IgD-negative memory B cell (primary cell): ENCODE results near the gene ATAD2B. TPM values are rescaled to one million over a fixed set of nuclear protein-coding genes. Genes with fewer than 3 reads are reported as not detected.
"Not testable (repeated sequence)": the region's sequence is repeated elsewhere in the genome, so short reads cannot be mapped to it uniquely, and the experiment has no call there.

Source experiments
- H3K27ac Mint-ChIP-seq, 3 donors: one replicate each; pipeline ENCODE4 v1.8.0; 2020 to 2022; ENCODE audit warnings: mild to moderate bottlenecking in 3 of 3, mixed read lengths in 3 of 3, moderate library complexity in 1 of 3
- H3K27me3 Mint-ChIP-seq: one replicate; pipeline ENCODE4 v1.8.0; 2021; ENCODE audit warnings: mixed read lengths
- H3K36me3 Mint-ChIP-seq: one replicate; pipeline ENCODE4 v1.8.0; 2020; ENCODE audit warnings: mild to moderate bottlenecking, mixed read lengths
- H3K4me1 Mint-ChIP-seq, 3 donors: one replicate each; pipeline ENCODE4 v1.8.0; 2020 to 2022; ENCODE audit warnings: mixed read lengths in 3 of 3, mild to moderate bottlenecking in 1 of 3
- H3K4me3 Mint-ChIP-seq, 4 donors: one replicate each; pipeline ENCODE4 v1.8.0; 2020 to 2022; ENCODE audit warnings: mild to moderate bottlenecking in 4 of 4, mixed read lengths in 4 of 4, moderate library complexity in 3 of 4
- H3K9me3 Mint-ChIP-seq, 3 donors: one replicate each; pipeline ENCODE4 v1.8.0; 2020 to 2021; ENCODE audit warnings: mixed read lengths in 3 of 3, mild to moderate bottlenecking in 1 of 3
- polyA plus RNA-seq: library from polyadenylated mRNA; unstranded; fragments of 300-500 nt; fragmentation: Illumina TruSeq; gene quantifications from one replicate; pipeline ENCODE4 v1.2.3, GENCODE V29; 2021

ATAD2B gene
- polyA plus RNA-seq, 1 donor from 2014 or later, result 12.4 TPM

GRCh38 chr2:23734416-23734815 is 192.5 kb downstream of the ATAD2B start:
- Mint-ChIP-seq H3K36me3 (peaks cover 21% of the 10 kb centered on the region), H3K9me3 (peaks cover 0 to 6% (median 0%) of the 10 kb centered on the region in 3 donors), H3K27ac (no peak overlapping the region), H3K27me3 (no peaks in the 10 kb centered on the region), H3K4me1 (no peaks in the 10 kb centered on the region), H3K4me3 (no peak overlapping the region)

GRCh38 chr2:23723029-23723428 is 203.9 kb downstream of the ATAD2B start:
- not testable (repeated sequence) for H3K27ac Mint-ChIP-seq, H3K27me3 Mint-ChIP-seq, H3K4me1 Mint-ChIP-seq
- H3K4me3 Mint-ChIP-seq, result peak overlapping the region in 1 of 4 donors; percentile 29
- H3K36me3 Mint-ChIP-seq, result peaks cover 33% of the 10 kb centered on the region
- H3K9me3 Mint-ChIP-seq, result peaks cover 4 to 25% (median 13%) of the 10 kb centered on the region in 3 donors

DNA sequence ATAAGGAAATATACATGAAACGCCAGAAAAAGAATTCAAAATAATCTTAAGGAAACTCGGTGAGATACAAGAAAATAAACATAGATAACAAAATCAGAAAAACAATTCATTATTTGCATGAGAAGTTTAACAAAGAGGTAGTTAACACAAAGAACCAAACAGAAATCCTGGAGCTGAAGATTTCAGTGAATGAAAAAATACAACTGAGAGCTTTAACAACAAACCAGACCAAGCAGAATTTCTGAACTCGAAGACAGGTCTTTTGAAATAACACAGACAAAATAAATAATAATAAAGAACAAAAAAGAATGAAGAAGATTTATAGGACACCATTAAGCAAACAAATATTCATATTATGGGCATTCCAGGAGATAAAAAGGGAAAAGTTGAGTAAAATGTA is 204.7 kb downstream of the ATAD2B start:
- Mint-ChIP-seq H3K27me3 (no peaks in the 10 kb centered on the region), H3K4me1 (peaks cover 0 to 10% (median 4%) of the 10 kb centered on the region in 3 donors), H3K4me3 (no peak overlapping the region), H3K36me3 (peaks cover 34% of the 10 kb centered on the region), H3K9me3 (peaks cover 4 to 25% (median 13%) of the 10 kb centered on the region in 3 donors), H3K27ac (no peak overlapping the region)

GRCh38 chr2:23721454-23721826 is 205.5 kb downstream of the ATAD2B start:
- H3K36me3 Mint-ChIP-seq, result peaks cover 34% of the 10 kb centered on the region
- no peak overlapping the region for H3K27ac Mint-ChIP-seq
- H3K27me3 Mint-ChIP-seq, result no peaks in the 10 kb centered on the region
- peaks cover 3 to 13% (median 8%) of the 10 kb centered on the region in 3 donors for H3K4me1 Mint-ChIP-seq
- H3K4me3 Mint-ChIP-seq, result no peak overlapping the region
- H3K9me3 Mint-ChIP-seq, result peaks cover 4 to 25% (median 13%) of the 10 kb centered on the region in 3 donors

DNA sequence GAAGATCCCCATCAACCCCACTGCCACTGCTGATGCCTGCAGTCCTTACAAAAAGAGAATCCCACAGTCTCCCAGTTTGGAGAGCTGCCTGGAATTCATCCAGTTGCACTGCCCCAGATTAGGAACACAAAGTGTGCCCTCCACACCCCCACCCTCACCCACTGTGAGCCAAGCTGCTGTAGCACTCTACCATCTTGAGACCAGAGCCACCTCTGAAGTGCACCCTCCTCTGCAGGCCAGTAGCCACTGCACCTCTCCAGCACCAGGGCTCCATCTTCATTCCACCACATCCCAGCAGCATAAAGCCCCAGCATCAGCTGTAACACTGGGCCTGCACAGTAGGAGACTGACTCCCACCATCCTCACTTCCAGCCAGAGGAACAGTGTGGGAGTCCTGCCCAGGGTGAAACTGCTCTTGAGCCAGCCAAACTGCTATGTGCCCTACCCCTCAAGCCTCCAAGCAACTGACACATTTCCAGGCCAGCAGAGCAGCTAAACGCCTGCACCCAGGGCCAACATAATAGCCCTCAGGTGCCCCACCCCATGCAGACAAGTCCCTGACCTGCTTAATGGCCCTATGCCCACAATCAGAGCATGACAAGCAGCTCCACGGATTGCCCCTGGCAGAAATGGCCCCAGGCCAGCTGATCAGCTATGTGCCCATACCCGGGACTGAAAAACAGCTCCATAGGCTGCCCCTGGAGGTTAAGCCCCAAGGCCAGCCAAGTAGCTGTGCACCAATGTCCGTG is 206.0 kb downstream of the ATAD2B start:
- H3K9me3 Mint-ChIP-seq, result peaks cover 4 to 24% (median 13%) of the 10 kb centered on the region in 3 donors
- peak overlapping the region in 1 of 4 donors; percentile 69 for H3K4me3 Mint-ChIP-seq
- H3K36me3 Mint-ChIP-seq, result peaks cover 35% of the 10 kb centered on the region
- H3K27ac Mint-ChIP-seq, result no peak overlapping the region
- H3K4me1 Mint-ChIP-seq, result peaks cover 5 to 13% (median 8%) of the 10 kb centered on the region in 3 donors
- no peaks in the 10 kb centered on the region for H3K27me3 Mint-ChIP-seq

DNA sequence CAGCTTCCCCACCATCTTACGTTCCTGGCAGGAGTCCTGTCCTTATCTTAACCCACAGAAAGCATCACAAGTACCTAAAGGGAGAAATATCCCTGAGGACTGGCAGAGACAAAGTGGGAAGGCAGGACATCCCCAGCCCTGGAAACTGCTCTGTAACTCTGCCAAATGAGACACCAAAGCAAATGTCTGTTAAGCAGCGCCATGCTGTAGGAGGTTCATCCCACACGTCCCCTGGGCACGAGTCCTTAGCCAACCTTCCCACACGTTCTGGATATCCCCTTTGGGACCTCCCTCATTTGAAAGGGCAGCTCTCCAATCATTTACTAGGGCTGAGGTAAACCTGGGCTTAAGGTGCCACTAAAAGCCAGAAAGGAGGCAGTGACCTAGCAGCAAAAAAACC is 207.2 kb downstream of the ATAD2B start:
- Mint-ChIP-seq H3K4me1 (peaks cover 5 to 13% (median 8%) of the 10 kb centered on the region in 3 donors), H3K4me3 (no peak overlapping the region), H3K27me3 (no peaks in the 10 kb centered on the region), H3K27ac (peak overlapping the region in 1 of 3 donors; percentile 37), H3K36me3 (peaks cover 36% of the 10 kb centered on the region), H3K9me3 (peaks cover 4 to 15% (median 13%) of the 10 kb centered on the region in 3 donors)

GRCh38 chr2:23718931-23719700 is 207.8 kb downstream of the ATAD2B start:
- peak overlapping the region in 1 of 4 donors; percentile 44 for H3K4me3 Mint-ChIP-seq
- H3K4me1 Mint-ChIP-seq, result peaks cover 5 to 13% (median 8%) of the 10 kb centered on the region in 3 donors
- H3K27ac Mint-ChIP-seq, result no peak overlapping the region
- no peaks in the 10 kb centered on the region for H3K27me3 Mint-ChIP-seq
- peaks cover 33% of the 10 kb centered on the region for H3K36me3 Mint-ChIP-seq
- H3K9me3 Mint-ChIP-seq, result peaks cover 4 to 15% (median 12%) of the 10 kb centered on the region in 3 donors

GRCh38 chr2:23713351-23713750 is 213.6 kb downstream of the ATAD2B start:
- peaks cover 5 to 8% (median 7%) of the 10 kb centered on the region in 3 donors for H3K4me1 Mint-ChIP-seq
- no peaks in the 10 kb centered on the region for H3K9me3 Mint-ChIP-seq
- H3K36me3 Mint-ChIP-seq, result peaks cover 22% of the 10 kb centered on the region
- H3K27me3 Mint-ChIP-seq, result no peaks in the 10 kb centered on the region
- no peak overlapping the region for H3K4me3 Mint-ChIP-seq
- H3K27ac Mint-ChIP-seq, result no peak overlapping the region

- no peaks in the 10 kb centered on the region for H3K27me3 Mint-ChIP-seq
- H3K9me3 Mint-ChIP-seq, result no peaks in the 10 kb centered on the region
- no peak overlapping the region for H3K4me3 Mint-ChIP-seq
- no peak overlapping the region for H3K27ac Mint-ChIP-seq
- H3K36me3 Mint-ChIP-seq, result peaks cover 25% of the 10 kb centered on the region
- H3K4me1 Mint-ChIP-seq, result peaks cover 4 to 8% (median 5%) of the 10 kb centered on the region in 3 donors
Measured at GRCh38 chr2:23712756-23713151, 214.2 kb downstream of the ATAD2B start.

DNA sequence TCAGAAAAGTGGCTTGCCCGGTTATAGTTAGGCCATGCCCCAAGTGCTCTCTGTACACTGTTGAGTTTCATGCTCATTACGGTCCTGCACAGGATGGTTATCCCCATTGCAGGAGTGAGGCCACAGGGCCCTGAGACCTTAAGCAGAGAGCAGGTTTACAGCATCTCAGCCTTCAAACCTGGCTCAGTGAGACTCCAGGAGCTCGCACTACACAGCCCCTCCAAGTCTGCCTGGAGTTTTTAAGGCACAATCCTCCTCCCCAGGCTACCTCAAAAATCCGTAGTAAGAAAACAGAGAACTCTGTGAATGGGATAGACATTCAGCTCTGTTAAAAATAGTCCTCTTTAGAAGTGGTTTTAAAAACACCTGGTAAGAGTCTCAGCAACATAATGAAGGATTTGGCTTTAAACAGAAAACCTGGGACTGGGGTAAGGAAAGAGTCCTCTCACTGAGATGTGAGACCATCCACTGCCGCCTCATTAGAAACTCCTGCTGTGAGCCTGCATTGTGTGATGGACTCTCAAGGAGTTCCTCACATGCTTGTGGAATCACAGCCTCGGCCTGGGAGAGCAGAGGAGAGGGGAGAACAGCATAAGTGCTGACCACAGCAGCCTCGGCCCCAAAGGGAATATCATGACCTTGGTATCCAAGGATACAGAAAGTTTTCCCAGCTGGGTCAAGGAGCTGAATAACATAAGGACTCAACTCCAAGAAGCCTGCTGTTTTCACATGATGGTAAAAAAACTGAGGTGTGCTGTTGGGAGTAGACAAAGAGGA is 214.8 kb downstream of the ATAD2B start:
- H3K27ac Mint-ChIP-seq, result no peak overlapping the region
- no peaks in the 10 kb centered on the region for H3K27me3 Mint-ChIP-seq
- H3K9me3 Mint-ChIP-seq, result no peaks in the 10 kb centered on the region
- H3K4me3 Mint-ChIP-seq, result no peak overlapping the region
- H3K36me3 Mint-ChIP-seq, result peaks cover 26% of the 10 kb centered on the region
- H3K4me1 Mint-ChIP-seq, result peaks cover 3 to 5% (median 4%) of the 10 kb centered on the region in 3 donors

- H3K4me1 Mint-ChIP-seq, result no peaks in the 10 kb centered on the region
- H3K9me3 Mint-ChIP-seq, result no peaks in the 10 kb centered on the region
- H3K27ac Mint-ChIP-seq, result peak overlapping the region in 1 of 3 donors; percentile 39
- no peak overlapping the region for H3K4me3 Mint-ChIP-seq
- H3K36me3 Mint-ChIP-seq, result peaks cover 30% of the 10 kb centered on the region
- no peaks in the 10 kb centered on the region for H3K27me3 Mint-ChIP-seq
Measured at GRCh38 chr2:23709311-23709710, 217.6 kb downstream of the ATAD2B start.

DNA sequence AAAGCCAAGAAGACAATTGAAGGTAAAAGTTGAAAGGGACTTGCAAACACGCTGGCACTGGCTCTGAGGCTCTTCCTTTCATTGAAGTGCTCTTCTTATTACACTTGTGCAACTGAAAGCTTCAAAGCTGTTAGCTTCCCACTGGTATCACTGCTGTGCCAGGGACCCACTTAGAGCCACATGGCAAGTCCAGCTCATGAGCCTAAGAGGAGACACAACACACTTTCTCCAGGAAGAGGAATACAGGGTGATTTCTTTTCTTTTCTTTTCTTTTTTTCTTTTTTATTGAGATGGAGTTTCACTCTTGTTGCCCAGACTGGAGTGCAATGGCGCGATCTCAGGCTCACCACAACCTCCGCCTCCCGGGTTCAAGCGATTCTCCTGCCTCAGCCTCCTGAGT is 218.2 kb downstream of the ATAD2B start:
- H3K27me3 Mint-ChIP-seq, result no peaks in the 10 kb centered on the region
- no peak overlapping the region for H3K27ac Mint-ChIP-seq
- H3K36me3 Mint-ChIP-seq, result peaks cover 30% of the 10 kb centered on the region
- H3K9me3 Mint-ChIP-seq, result no peaks in the 10 kb centered on the region
- H3K4me1 Mint-ChIP-seq, result no peaks in the 10 kb centered on the region
- no peak overlapping the region for H3K4me3 Mint-ChIP-seq

DNA sequence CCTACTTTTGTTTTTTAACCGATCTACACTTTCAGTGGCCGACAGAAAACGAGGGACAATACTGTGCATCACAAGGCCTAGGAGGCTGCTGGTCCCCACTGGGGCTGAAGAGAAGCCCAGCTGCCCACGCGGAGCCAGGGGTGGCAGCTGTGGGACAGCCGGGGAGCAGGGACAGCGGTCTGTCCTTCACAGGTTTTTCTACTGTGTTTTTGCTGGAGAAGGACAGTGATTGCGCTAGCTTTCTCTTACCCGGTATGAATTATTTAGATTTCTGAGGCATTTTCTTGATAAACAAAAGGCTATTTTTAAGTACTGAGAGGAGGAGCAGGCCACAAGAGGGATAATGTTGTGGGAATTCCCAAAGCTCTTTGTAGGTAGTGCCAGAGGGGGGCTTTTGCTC is 219.8 kb downstream of the ATAD2B start:
- H3K27ac Mint-ChIP-seq, result no peak overlapping the region
- no peak overlapping the region for H3K4me3 Mint-ChIP-seq
- H3K36me3 Mint-ChIP-seq, result peaks cover 28% of the 10 kb centered on the region
- peaks cover 0 to 1% (median 0%) of the 10 kb centered on the region in 3 donors for H3K4me1 Mint-ChIP-seq
- H3K9me3 Mint-ChIP-seq, result no peaks in the 10 kb centered on the region
- H3K27me3 Mint-ChIP-seq, result no peaks in the 10 kb centered on the region

DNA sequence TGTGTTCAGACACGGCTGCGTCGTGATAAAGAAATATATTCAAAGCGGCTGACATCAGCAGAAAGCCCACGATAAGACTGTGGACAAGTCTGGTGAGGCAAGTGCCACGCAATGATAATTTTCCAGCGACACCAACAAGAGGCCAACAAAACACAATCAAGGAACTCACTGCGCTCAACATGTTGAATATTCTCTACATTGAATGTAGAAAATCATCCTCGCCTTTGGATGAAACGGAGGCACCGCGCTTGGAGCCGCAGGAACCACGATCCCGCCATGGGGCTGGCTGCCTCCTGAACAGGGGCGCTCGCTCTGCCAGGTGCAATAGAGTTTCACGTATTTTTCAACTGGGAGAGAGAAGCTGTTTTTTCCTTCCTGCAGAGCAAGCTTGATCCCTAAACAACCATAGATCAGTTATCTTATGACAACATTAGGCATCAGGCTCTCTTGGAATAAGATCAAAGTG is 220.3 kb downstream of the ATAD2B start:
- Mint-ChIP-seq H3K4me1 (peaks cover 0 to 1% (median 0%) of the 10 kb centered on the region in 3 donors), H3K9me3 (no peaks in the 10 kb centered on the region), H3K4me3 (no peak overlapping the region), H3K36me3 (peaks cover 26% of the 10 kb centered on the region), H3K27me3 (no peaks in the 10 kb centered on the region), H3K27ac (no peak overlapping the region)
